PC-9 (cell line): ENCODE results near the gene IFT122.

Experiments
- CTCF ChIP-seq: fragments of 200-600 bp; sonication (generic); conservative IDR thresholded peaks from 2 replicates; pipeline ENCODE4 v1.6.1; 2017; ENCODE audit warnings: mixed run types, antibody characterized with exemption, mild to moderate bottlenecking, moderate library complexity
- EZH2 ChIP-seq: fragments of 200-600 bp; sonication (generic); IDR thresholded peaks from 2 replicates; pipeline ENCODE4 v1.8.0; 2017; ENCODE audit warnings: antibody characterized with exemption, low read depth

- TF ChIP-seq CTCF = no peak
- TF ChIP-seq EZH2 = no peak
Observed at GRCh38 chr3:129531699-129532098, 91.7 kb downstream of the IFT122 start.
